IPS DF 4.7 (cell line): ENCODE measurements around the gene SOX12.
"Not testable (repeated sequence)": the region's sequence is repeated elsewhere in the genome, so short reads cannot be mapped to it uniquely, and the experiment has no call there.

ENCODE experiments used
- DNase-seq: peaks from one replicate; pipeline ENCODE4 v3.0.0-alpha.2; 2013; ENCODE audit warnings: low spot score; ENCODE audit errors: extremely low read depth

Gene SOX12

DNA sequence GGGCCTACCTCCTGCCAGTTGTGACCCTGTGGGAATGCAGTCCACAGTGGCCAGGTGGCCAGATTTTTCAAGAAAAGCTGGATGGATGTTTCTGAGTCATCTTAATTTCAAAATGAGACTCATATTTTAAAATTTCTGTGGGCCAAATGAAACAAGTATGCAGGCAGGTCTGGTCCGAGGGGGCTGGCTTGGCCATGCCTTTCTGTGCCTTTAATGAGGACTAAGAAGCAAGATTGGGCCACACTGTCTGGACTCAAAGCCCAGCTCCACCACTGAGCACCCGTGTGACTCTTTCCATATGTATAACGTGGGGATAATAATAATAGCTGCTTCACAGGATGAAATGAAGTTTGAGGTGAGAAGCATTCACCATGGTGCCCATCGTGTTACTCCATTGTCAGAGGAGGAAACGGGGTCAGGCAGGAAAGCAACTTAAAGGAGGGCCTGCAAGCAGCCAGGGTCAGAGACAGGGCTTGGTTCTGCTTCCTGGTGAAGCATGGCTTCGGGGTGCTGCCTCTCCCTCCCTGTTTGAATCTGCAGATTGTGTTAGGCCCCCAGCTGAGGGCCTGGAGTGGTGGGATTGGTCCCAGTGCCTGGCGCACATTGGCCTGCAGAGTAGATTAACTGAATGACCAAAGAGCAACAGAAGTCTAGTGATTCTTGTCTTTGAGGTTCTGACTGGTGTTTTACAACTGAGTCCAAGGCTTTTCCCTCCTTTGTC is 3.8 kb downstream of the SOX12 start:
- DNase-seq: no peak

DNA sequence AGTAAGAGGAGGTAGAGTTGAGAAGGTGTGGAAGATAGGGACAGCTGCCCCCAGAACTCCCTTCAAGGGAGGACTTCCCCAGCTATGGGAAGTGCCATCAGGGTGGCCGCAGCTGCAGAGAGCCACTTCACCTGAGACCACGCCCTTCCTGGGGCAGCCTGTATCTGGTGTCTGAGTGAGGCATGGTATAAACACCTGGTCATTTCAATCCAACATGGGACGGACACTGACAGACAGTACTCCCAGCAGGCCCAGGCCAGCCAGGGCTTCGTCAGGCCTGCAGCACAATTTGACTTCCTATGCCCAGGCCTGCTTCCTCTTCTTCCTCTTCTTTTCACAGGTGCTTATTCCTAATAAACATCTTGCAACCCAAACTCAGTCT is 4.5 kb downstream of the SOX12 start:
- DNase-seq: no peak

DNA sequence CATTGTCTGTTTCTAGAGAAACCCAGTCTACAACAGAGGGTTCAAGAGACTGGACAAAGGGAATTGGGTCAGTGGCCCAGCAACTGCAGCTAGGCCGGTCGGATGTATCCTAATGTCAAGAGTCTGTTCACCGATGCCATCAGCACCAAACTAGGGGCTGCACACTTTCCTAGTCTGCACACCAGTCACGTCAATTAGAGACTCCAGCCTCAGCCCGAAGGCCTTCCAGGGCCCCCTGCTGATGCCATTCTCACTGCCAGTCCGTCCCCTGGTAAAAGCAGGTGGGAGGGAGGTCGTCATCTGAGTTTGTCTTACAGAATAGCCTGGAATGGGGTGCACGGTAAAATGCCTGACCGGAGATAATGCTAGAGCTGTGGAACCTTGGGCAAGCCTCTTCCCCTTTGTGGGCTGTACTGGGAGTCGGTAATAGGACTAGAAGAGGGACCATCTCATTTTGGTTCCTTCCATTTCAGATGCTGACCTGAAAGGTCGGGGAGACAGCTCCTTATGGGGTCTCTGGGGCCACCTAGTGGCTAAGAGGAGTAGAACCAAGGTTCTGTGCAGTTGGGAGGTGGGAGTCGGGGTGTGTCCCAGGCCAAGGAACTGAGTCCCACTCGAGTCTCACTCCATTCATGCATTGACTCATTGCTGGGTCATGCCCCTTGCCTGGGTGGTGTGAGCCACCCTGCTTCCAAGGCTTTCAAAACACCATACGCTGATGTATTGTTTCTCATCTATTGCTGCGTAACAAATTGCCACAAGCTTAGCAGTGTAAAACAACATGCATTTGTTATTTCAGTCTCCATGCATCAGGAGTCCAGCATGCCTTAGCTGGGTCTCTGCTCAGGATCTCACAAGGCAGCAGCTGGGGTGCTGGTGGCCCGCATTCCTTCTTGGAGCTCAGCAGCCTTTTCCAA is 5.1 kb downstream of the SOX12 start:
- DNase-seq: no peak

- DNase-seq: no peak
Observed at GRCh38 chr20:334578-334977, 9.2 kb downstream of the SOX12 start.

DNA sequence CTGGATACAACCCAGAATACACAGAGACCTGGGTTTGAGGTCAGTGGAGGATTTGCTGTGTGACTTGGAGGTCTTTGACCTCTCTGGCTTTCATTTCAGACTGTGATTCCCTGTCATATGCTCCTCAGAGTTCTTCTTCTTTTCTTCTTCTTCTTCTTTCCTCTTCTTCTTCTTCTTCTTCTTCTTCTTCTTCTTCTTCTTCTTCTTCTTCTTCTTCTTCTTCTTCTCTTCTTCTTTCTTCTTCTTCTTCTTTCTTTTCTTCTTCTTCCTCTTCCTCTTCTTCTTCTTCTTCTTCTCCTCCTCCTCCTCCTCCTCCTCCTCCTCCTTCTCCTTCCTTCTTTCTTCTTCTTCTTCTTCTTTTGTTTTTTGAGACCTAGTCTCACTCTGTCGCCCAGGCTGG is 10.7 kb downstream of the SOX12 start:
- not testable (repeated sequence) for DNase-seq

GRCh38 chr20:341682-342081 is 16.3 kb downstream of the SOX12 start:
- DNase-seq: no peak

- DNase-seq: no peak
Observed at GRCh38 chr20:343107-343506, 17.8 kb downstream of the SOX12 start.

- no peak for DNase-seq
Observed at GRCh38 chr20:346033-346639, 20.8 kb downstream of the SOX12 start.

- DNase-seq: no peak
Observed at GRCh38 chr20:346640-347316, 21.4 kb downstream of the SOX12 start, which contains the start of gene NRSN2. Gene NRSN2, plus strand, starts transcription at chr20:347111. Its CDS starts 2,533 bp downstream, at chr20:349644.

- DNase-seq: no peak
Observed at GRCh38 chr20:347317-347639, 21.9 kb downstream of the SOX12 start.

DNA sequence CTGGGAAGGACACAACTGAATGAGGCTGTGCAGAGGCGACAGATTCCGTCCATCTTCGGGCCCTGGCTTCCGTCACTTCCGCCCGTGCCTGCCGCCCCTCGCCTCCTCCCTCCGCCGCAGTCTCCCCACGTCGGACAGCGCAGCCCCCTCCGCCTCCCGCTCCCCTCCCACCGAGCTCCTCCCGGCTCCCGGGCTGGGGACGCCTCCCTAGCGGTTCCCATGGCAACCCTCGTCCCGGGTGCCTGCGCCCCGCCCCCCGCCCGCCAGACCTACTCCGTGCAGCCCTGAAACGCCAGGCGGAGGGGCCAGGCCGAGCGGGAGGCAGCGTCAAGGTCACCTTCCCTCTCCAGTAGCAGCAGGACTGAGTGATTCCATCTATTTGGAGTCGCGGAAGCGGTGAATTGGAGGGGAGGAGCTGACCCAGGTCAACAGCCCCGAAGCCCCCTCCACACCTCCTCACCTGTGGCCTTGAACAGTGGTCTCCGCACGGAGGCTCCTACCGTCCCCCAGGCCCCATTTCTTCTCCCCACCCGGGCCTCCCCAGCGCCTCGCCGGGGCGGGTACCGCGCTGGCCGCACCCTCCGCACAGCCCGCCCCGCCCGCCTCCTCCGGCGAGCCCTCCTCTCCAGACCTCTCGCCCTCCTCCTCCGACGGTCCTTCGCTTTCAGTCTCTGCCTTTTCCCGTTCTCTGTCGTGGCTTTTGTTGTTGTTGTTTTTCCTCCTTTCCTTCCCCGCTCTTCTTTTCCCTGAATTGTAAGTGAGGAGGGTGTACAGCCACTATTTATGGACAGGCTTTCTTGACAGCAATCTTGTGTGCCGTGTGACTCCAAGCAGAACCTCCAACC is 22.5 kb downstream of the SOX12 start:
- DNase-seq: no peak

DNA sequence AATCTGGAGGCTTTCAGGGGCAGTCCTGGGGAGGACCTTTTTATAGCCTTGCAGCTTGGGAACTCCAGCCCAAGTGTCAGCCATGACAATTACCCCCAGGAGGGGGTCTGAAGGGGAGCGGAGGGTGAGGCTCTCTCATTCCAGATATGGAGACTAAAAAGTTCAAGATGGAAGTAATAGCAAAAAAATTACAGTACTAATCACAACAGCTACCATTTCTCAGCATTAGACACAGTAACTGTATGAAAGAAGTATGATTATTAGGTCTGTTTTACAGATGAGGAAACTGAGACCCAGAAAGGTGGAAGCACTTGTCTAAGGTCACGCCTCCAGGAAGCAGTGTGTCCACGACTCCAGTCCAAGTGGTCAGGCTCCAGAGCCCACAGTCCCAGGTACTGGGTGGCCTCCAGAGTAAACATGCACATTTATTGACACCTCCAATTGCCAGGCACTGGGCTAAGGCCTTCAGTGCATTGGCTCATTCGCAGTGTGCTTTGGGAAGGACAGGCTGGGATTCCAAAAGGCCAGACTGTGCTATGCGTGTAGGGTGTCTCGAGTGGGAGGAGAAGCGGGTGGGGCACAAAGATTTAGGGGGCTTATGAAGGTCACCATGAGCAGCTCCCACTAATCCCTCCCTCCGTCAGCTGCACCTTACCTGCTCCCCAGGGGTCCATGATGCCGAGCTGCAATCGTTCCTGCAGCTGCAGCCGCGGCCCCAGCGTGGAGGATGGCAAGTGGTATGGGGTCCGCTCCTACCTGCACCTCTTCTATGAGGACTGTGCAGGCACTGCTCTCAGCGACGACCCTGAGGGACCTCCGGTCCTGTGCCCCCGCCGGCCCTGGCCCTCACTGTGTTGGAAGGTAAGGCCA is 23.9 kb downstream of the SOX12 start:
- no peak for DNase-seq

DNA sequence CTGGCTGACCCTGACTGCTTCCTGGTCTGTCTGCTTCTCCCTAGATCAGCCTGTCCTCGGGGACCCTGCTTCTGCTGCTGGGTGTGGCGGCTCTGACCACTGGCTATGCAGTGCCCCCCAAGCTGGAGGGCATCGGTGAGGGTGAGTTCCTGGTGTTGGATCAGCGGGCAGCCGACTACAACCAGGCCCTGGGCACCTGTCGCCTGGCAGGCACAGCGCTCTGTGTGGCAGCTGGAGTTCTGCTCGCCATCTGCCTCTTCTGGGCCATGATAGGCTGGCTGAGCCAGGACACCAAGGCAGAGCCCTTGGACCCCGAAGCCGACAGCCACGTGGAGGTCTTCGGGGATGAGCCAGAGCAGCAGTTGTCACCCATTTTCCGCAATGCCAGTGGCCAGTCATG is 27.8 kb downstream of the SOX12 start:
- no peak for DNase-seq

DNA sequence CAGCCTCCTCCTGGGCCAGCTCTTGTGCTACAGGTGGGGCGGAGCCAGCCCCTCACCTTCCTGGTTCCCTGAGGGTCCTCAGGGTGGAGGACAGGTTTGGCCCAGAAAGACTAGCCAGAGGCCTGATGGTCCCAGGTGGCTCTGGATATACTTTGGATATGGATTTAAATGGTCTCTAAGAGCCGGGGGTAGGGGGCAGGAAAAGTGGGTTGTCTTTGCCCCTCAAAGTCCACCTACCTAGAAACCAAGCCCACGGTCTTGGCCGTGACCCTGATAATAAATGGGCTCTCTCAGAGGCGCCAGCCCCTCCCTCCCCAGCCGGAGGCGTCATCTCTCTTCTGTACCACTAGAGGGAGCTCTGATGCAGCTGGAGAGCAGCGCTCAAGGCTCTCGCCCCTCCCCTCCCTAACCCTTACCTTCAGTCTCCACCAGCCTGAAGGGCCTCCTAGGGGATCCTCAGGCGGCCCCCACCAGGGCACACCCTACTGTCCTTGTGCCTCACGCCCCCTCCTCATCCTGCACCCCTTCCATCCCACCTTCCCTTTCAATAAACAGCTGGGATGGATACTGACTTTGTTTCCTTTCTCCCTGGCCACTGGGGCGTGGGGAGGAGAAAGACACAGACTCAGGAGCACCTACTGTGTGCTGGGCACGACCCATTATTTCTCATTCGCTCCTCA is 29.1 kb downstream of the SOX12 start:
- DNase-seq: no peak

DNA sequence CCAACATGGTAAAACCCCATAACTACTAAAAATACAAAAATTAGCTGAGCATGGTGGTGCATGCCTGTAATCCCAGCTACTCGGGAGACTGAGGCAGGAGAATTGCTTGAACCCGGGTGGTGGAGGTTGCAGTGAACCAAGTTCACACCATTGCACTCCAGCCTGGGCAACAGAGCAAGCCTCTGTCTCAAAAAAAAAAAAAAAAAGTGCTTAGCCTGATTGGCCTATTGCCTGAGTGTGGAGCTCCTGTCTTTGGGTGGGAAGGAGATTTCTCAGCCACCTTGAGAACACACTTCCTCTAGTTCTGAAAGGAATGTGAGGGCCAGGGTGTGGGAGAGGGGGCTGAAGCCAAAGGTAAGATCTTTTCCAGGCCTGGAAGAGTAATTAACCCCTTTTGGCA is 30.8 kb downstream of the SOX12 start:
- DNase-seq: not testable (repeated sequence)

GRCh38 chr20:356745-357144 is 31.4 kb downstream of the SOX12 start:
- DNase-seq: no peak

DNA sequence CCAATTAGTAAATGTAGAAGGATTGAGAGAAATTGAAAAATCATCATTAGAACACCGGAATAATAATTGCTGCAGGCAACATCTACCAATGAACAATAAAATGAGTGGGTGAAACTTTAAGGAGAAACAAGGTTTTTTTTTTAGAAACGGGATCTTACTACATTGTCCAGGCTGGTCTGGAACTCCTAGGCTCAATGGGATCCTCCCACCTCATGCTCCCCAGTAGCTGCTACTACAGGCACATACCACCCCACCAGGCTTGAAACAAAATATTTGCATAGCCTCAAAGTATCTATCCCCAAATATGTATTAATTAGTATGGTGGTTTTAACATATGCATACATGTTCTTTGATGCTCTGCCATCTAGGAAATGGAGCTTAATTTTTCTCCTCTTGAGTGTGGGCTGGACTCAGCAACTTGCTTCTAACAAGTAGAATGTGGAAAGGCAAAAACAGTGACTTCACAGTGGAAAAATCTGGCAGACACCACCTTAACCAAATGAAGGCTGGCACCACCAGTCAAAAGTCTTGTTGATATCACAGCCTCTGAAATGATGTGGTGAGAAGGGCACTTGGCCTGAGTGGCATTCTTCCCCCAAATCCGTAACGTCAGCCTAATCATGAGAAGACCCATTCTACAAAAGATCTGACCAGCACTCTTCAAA is 33.7 kb downstream of the SOX12 start:
- no peak for DNase-seq

- no peak for DNase-seq
Observed at GRCh38 chr20:361561-361960, 36.2 kb downstream of the SOX12 start.
